Measurements from ENCODE around the gene SERINC5.

- no peak for TF ChIP-seq MAX (IDR thresholded peaks at IDR 0.05; ENCODE audit: low read depth, low read length)
- TF ChIP-seq, protein P1, sequence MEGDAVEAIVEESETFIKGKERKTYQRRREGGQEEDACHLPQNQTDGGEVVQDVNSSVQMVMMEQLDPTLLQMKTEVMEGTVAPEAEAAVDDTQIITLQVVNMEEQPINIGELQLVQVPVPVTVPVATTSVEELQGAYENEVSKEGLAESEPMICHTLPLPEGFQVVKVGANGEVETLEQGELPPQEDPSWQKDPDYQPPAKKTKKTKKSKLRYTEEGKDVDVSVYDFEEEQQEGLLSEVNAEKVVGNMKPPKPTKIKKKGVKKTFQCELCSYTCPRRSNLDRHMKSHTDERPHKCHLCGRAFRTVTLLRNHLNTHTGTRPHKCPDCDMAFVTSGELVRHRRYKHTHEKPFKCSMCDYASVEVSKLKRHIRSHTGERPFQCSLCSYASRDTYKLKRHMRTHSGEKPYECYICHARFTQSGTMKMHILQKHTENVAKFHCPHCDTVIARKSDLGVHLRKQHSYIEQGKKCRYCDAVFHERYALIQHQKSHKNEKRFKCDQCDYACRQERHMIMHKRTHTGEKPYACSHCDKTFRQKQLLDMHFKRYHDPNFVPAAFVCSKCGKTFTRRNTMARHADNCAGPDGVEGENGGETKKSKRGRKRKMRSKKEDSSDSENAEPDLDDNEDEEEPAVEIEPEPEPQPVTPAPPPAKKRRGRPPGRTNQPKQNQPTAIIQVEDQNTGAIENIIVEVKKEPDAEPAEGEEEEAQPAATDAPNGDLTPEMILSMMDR (IDR thresholded peaks at IDR 0.05; ENCODE audit: low read depth, low read length), result no peak
These were observed 112.9 kb downstream of the SERINC5 start for GRCh38 chr5:80142996-80143395.

All from NB4 (cell line).